HUDEP-2 (cell line): Measurements from ENCODE around the gene CYP27A1.
A peak's percentile ranks its signal among the peaks of the same experiment; 100 is the strongest.

Experiments
- DNase-seq, 76 experiments: peaks; one replicate each; lab custom pipeline; 2025; ENCODE audit not compliant: unreplicated experiment in 76 of 76; lab: John Stamatoyannopoulos, UW

Gene CYP27A1

DNA sequence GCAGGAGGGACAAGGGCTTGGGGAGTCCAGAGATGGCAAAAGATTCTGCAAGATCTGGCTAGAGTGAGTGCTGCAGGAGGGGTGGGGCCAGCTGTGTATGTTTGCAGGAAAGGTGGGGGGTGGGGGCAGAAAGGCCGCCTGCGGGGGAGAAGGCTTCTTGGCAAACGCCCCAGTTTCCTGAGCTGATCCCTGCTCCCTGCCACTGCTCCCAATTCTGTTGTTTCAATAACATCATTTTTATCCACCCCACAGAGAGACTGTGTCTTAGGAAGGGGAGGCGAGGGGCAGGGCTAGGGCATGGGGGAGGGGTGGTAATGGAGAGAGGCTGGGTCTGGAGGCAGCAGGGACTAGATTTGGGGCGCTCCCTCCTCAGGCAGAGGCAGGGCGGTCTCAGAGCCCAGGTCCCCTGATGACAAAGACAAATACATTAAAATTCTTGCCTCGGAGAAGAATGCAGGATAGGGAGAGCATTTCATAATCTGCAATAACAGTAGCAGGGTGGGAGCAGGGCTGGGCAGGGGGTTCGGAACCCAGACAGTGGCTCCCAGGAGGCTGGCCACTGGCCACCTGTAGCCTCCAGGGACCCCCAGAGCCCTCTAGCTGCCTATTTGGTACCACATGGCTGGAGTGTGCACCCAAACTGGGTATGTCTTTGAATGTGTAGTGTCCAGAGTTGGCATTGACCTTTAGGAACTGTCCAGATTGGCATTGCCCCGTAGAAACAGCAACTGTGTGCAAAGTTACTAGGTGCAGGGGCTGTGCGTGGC, 75.6 kb downstream of the CYP27A1 start:
- DNase-seq = no peak

DNA sequence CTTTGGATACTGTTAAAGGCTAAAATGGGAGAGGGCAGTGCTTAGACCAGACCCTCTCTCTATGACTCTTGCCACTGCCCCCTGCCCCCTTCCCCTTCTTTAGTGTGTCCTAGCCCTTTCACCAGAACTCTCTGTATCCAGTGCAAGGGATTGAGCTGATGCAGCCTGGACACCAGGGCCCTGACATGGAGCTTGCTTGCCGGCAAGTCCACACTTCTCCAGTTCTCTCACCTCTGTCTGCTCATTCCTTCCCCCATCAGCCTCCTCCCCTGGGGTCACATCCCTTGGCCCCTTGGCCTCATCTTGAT, 76.1 kb downstream of the CYP27A1 start:
- no peak for DNase-seq

DNA sequence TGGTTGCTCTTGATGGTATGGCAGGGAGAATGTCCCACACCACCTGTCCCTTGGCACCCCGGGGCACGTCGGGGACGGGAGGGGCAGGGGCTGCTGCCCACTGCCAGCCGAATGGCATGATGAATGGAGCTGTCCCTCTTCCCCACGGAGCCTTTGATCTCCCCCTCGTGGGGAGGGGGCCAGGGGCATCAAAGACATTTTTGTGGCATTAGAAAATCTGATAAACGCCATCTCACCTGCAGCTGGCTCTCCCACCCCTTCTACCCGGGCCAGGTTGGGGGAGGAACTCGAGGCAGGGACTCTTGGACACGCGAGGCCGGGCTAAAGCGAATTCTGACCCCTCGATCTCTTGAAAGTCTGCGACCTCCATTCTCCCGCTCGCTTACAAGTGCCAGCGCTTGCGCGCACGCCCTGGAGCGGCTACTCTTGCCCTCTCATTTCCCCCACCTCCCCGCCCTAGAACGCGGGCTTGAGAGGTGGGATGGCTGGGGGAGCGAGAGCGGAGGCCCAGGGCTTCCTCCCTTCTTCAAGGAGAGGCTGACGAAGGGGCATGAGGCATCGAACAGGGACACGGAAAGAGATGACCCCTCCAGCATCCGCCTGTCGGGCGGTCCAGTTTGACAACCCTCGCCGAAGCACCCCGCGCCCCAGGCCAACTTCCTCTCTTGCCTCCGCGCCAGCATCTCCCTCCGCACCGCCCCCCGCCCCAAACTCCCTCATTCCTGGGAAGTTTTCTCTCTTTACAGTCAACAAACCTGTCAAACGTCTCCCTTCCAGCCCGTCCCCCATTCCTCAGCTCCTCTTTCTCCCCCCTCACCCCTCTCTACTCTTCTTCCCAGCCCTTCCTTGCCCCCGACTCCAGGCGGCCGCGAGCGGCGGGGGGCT, 77.0 kb downstream of the CYP27A1 start:
- no peak for DNase-seq

DNA sequence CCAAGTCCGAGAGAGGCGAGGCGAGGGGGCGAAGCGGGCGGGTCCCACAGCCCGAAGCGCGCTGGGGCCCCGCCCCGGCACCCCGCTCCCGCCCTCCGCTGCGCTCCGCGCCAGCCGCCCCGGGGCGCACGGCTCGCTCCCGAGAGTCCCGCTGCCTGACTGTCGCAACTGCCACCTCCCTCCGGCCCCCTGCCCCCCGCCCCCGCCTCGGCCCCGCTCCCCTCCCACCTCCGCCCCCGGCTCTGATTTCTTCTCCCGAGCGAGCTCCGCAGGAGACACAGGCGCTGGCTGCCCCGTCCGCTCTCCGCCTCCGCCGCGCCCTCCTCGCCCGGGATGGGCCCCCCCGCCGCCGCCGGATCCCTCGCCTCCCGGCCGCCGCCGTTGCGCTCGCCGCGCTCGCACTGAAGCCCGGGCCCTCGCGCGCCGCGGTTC, 77.6 kb downstream of the CYP27A1 start, which contains the start of gene WNT6:
TSS of gene WNT6 (plus strand) at position 250 of the 432 bp plus-strand sequence. CDS start 233 bp downstream, outside the sequence.
- DNase-seq = no peak

DNA sequence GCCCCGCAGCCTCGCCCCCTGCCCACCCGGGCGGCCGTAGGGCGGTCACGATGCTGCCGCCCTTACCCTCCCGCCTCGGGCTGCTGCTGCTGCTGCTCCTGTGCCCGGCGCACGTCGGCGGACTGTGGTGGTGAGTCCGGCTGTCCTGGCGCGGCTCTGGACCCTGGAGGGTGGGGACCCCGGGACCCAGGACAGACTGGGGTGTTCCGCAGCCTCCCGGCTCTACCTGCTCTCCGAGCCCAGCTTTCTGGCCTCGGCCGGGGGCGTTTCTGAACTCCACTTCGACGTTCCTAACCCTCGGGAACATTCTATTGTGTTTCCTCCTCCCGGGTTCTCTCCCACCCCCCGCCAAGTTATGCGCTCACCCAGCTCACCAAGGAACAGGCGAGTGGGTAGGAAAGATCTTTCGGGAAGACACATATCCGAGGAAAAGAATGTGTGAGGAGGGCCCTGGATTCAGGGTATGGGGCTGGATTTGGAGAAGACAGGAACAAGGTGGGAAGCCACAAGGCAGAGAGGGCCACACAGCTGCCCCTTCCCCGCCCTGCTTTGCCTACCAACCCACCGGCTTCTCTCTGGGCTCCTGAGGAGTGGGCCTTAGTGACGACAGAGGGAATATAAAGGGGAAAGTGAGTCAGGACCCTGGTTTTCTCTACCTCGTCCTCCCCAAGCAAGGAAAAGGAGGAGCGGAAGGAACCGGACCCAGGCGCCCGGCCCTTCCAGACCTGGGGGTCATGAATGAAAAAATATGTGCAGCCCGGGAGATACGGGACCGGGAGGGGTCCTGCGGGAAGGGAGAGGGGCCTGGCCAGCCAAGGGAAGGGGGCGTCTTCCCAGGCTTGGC, 78.3 kb downstream of the CYP27A1 start:
- no peak for DNase-seq

DNA sequence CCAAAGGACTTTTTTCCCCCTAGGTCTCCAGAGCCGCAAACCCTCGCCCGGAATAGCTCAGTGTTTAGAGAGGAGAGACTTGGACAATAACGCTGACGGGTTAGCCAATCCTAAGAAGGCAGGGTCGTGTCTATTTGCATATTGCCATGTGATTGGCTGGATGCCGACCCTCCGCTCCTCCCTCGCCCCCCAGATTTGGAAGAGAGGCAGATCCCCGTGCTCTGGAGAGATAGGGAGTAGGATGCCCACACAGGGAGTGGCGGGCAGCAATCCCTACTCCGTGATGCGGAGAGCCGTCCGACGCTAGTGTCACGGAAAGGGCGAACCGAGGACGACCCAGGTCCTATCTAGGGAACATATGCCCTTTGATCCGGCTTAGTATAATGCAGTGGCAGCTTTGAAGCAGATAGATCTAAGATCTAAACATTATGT, 79.0 kb downstream of the CYP27A1 start:
- DNase-seq = peak in 15 of 76 experiments; percentile 5 to 39 (median 20)

DNA sequence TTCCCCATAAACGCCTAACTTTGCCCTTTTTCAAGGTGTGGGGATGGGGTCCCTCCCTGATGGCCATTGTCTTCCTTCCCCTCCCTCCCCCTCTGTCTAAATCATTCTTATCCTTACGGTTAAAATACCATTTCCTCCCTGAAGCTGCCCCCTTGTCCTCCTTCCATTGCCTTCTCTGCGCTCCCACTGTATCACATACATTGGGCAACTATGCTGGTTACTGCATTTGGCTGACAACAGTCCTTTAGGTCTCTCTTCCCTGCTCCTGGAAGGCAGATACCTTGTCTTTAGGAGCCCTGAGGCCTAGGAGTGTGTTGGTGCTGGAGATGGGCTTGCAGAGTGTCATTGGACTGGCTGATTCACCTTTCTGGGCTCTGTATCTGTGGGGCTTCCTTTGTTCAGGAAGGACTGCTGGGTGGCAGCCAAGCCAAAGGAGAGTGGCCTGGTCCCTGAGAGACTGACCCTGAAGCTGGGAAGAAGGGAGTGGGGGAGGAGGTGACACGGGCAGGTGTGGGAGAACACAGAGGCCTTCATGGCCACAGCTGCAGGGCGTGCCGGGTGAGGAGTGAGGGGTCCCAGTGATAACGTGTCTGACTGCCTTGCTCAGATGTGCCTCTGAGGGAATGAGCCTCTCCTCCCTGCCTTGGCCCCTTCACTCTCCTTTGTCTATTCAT, 79.8 kb downstream of the CYP27A1 start:
- DNase-seq = no peak

DNA sequence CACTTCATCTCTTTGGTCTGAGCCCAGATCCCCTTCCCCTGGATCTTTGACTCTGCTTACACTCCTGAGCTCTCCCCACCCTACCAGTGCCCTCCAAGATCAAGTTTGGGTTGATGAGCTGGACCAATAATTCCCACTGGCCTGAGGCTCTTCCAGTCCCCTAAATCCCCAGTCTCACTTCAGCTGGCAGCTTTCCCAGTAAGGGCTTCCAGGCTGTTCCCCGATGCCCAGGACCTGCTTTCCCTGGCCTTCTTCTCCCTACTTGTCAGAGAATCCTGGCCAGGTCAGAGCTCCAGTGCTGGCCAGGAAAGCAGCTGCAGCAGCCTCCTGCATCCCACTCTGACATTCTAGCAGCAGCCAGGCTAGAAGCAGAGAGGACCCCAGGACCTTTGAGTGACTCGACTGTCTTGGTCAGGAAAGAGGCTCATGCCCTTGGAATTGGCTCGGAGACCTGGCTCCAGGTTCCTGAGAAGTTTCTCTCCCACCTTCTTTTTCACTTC, 81.1 kb downstream of the CYP27A1 start:
- DNase-seq = no peak
